Right lobe of liver (tissue), 4 donors: ENCODE data around the gene ERI3.

Experiments
- CTCF ChIP-seq, 4 donors: fragments of 200-600 bp in 3 of 4; fragments of 450-650 bp in 1 of 4; IDR thresholded peaks; one replicate each; pipeline versions ENCODE4 v1.5.1 to v1.8.0; 2016 to 2022; ENCODE audit warnings: antibody characterized with exemption in 4 of 4, mild to moderate bottlenecking in 2 of 4
- POLR2A ChIP-seq: fragments of 450-650 bp; IDR thresholded peaks from one replicate; pipeline ENCODE4 v1.6.1; 2017; ENCODE audit warnings: antibody characterized with exemption, mild to moderate bottlenecking
- donor health status: DM: no; HTN: no; CAD: no.
- donor health status: DM: no; HTN: no; CAD: no.
- donor health status: DM: no; HTN: yes; CAD: no.

GRCh38 chr1:44270686-44271628 is 84.1 kb downstream of the ERI3 start:
- TF ChIP-seq CTCF (IDR thresholded peaks at IDR 0.05) (no peak), POLR2A (no peak)
